ENCODE measurements around the gene ARHGEF28. TPM values are rescaled to one million over a fixed set of nuclear protein-coding genes. Genes with fewer than 3 reads are reported as not detected.
A peak's percentile ranks its signal among the peaks of the same experiment; 100 is the strongest.

The ARHGEF28 gene
- total RNA-seq, 1 donor from 2014 or later, result 44.9 TPM

- no peak for TF ChIP-seq CTCF (IDR thresholded peaks at IDR 0.05)
- peaks cover 15% of the 10 kb centered on the region for H3K4me1 Mint-ChIP-seq (ENCODE audit: unreplicated experiment)
- H3K27me3 Mint-ChIP-seq (ENCODE audit: unreplicated experiment), result no peaks in the 10 kb centered on the region
- no peak overlapping the region for H3K4me3 Mint-ChIP-seq (ENCODE audit: unreplicated experiment)
- no peak for DNase-seq (ENCODE audit: extremely low spot score, unreplicated experiment)
- no peak overlapping the region for H3K27ac Mint-ChIP-seq (ENCODE audit: unreplicated experiment)
- H3K36me3 Mint-ChIP-seq (ENCODE audit: unreplicated experiment), result peaks cover 5% of the 10 kb centered on the region
- no peaks in the 10 kb centered on the region for H3K9me3 Mint-ChIP-seq (ENCODE audit: unreplicated experiment)
Measured at GRCh38 chr5:73827106-73827450, 201.1 kb downstream of the ARHGEF28 start.

- no peak for TF ChIP-seq CTCF (IDR thresholded peaks at IDR 0.05)
- H3K4me3 Mint-ChIP-seq (ENCODE audit: unreplicated experiment), result no peak overlapping the region
- H3K4me1 Mint-ChIP-seq (ENCODE audit: unreplicated experiment), result peaks cover 5% of the 10 kb centered on the region
- peak overlapping the region; percentile 0 for H3K27ac Mint-ChIP-seq (ENCODE audit: unreplicated experiment)
- H3K27me3 Mint-ChIP-seq (ENCODE audit: unreplicated experiment), result no peaks in the 10 kb centered on the region
- H3K36me3 Mint-ChIP-seq (ENCODE audit: unreplicated experiment), result peaks cover 16% of the 10 kb centered on the region
- DNase-seq (ENCODE audit: extremely low spot score, unreplicated experiment), result no peak
- no peaks in the 10 kb centered on the region for H3K9me3 Mint-ChIP-seq (ENCODE audit: unreplicated experiment)
Measured at GRCh38 chr5:73828465-73828864, 202.5 kb downstream of the ARHGEF28 start.

- DNase-seq (ENCODE audit: extremely low spot score, unreplicated experiment), result no peak
- no peak overlapping the region for H3K4me3 Mint-ChIP-seq (ENCODE audit: unreplicated experiment)
- H3K36me3 Mint-ChIP-seq (ENCODE audit: unreplicated experiment), result peaks cover 24% of the 10 kb centered on the region
- H3K4me1 Mint-ChIP-seq (ENCODE audit: unreplicated experiment), result no peaks in the 10 kb centered on the region
- no peaks in the 10 kb centered on the region for H3K27me3 Mint-ChIP-seq (ENCODE audit: unreplicated experiment)
- H3K27ac Mint-ChIP-seq (ENCODE audit: unreplicated experiment), result no peak overlapping the region
- no peaks in the 10 kb centered on the region for H3K9me3 Mint-ChIP-seq (ENCODE audit: unreplicated experiment)
- no peak for TF ChIP-seq CTCF (IDR thresholded peaks at IDR 0.05)
Measured at GRCh38 chr5:73830646-73831045, 204.7 kb downstream of the ARHGEF28 start.

GRCh38 chr5:73831066-73831465, 205.1 kb downstream of the ARHGEF28 start:
- Mint-ChIP-seq H3K27me3 (ENCODE audit: unreplicated experiment) (no peaks in the 10 kb centered on the region), H3K36me3 (ENCODE audit: unreplicated experiment) (peaks cover 27% of the 10 kb centered on the region), H3K4me3 (ENCODE audit: unreplicated experiment) (no peak overlapping the region), H3K4me1 (ENCODE audit: unreplicated experiment) (no peaks in the 10 kb centered on the region), H3K27ac (ENCODE audit: unreplicated experiment) (no peak overlapping the region), H3K9me3 (ENCODE audit: unreplicated experiment) (peaks cover under 1% of the 10 kb centered on the region)
- no peak for TF ChIP-seq CTCF (IDR thresholded peaks at IDR 0.05)
- no peak for DNase-seq (ENCODE audit: extremely low spot score, unreplicated experiment)

DNA sequence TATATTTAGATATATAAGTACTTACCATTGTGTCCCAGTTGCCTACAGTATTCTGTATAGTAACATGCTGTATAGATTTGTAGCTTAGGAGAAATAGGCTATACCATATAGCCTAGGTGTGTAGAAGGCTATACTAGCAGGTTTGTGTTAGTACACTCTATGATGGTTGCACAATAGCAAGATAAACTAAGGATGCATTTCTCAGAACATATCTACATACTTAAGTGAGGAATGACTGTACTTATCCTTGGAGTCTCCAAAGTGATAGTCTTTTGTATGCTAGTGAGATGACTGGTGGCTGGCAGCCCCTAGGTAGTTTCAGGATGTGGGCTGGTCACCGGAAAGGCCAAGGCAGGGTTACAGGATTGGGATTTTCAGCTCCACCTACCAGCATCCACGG, 208.7 kb downstream of the ARHGEF28 start:
- TF ChIP-seq CTCF (IDR thresholded peaks at IDR 0.05), result no peak
- Mint-ChIP-seq H3K4me1 (ENCODE audit: unreplicated experiment) (no peaks in the 10 kb centered on the region), H3K27me3 (ENCODE audit: unreplicated experiment) (no peaks in the 10 kb centered on the region), H3K9me3 (ENCODE audit: unreplicated experiment) (peaks cover 14% of the 10 kb centered on the region), H3K27ac (ENCODE audit: unreplicated experiment) (no peak overlapping the region), H3K36me3 (ENCODE audit: unreplicated experiment) (peaks cover 38% of the 10 kb centered on the region), H3K4me3 (ENCODE audit: unreplicated experiment) (no peak overlapping the region)
- no peak for DNase-seq (ENCODE audit: extremely low spot score, unreplicated experiment)

Data from osteocyte (in vitro differentiated cells).